ENCODE results near the gene SCNN1A. TPM values are rescaled to one million over a fixed set of nuclear protein-coding genes. Genes with fewer than 3 reads are reported as not detected.
A peak's percentile ranks its signal among the peaks of the same experiment; 100 is the strongest.
"Not testable (repeated sequence)": the region's sequence is repeated elsewhere in the genome, so short reads cannot be mapped to it uniquely, and the experiment has no call there.

SCNN1A gene
- polyA plus RNA-seq, 1 donor = 25.7 TPM

- Histone ChIP-seq H3K4me3 (ENCODE audit: low read length) (no peak overlapping the region), H3K9me3 (ENCODE audit: control insufficient read depth, low read depth, low read length) (no peaks in the 10 kb centered on the region), H3K27me3 (ENCODE audit: control insufficient read depth, insufficient read depth, low read length) (no peaks in the 10 kb centered on the region), H3K4me1 (ENCODE audit: control insufficient read depth, insufficient read depth, low read length) (peaks cover 39% of the 10 kb centered on the region), H3K36me3 (ENCODE audit: control insufficient read depth, insufficient read depth, low read length) (no peaks in the 10 kb centered on the region), H3K27ac (ENCODE audit: low read length) (peak overlapping the region; percentile 87)
- WGBS (ENCODE audit: insufficient coverage, low lambda C conversion rate) = no CpG with 5 or more reads among the region's 5 CpGs
- peak in 1 of 2 donors; percentile 36 for DNase-seq
These were observed 29.0 kb downstream of the SCNN1A start for GRCh38 chr12:6346235-6346832.

- Histone ChIP-seq H3K27me3 (ENCODE audit: control insufficient read depth, insufficient read depth, low read length) (no peaks in the 10 kb centered on the region), H3K27ac (ENCODE audit: low read length) (peak overlapping the region; percentile 87), H3K4me1 (ENCODE audit: control insufficient read depth, insufficient read depth, low read length) (peaks cover 39% of the 10 kb centered on the region), H3K4me3 (ENCODE audit: low read length) (no peak overlapping the region), H3K36me3 (ENCODE audit: control insufficient read depth, insufficient read depth, low read length) (no peaks in the 10 kb centered on the region), H3K9me3 (ENCODE audit: control insufficient read depth, low read depth, low read length) (no peaks in the 10 kb centered on the region)
- DNase-seq = peak; percentile 95 to 98
- no CpG with 5 or more reads among the region's 10 CpGs for WGBS (ENCODE audit: insufficient coverage, low lambda C conversion rate)
These were observed 29.9 kb downstream of the SCNN1A start for GRCh38 chr12:6345319-6346091.

GRCh38 chr12:6344101-6344660, 31.2 kb downstream of the SCNN1A start:
- H3K4me3 ChIP-seq (ENCODE audit: low read length); H3K27me3 ChIP-seq (ENCODE audit: control insufficient read depth, insufficient read depth, low read length); H3K9me3 ChIP-seq (ENCODE audit: control insufficient read depth, low read depth, low read length); H3K36me3 ChIP-seq (ENCODE audit: control insufficient read depth, insufficient read depth, low read length): not testable (repeated sequence)
- peak in 1 of 2 donors; percentile 34 for DNase-seq
- 82% methylated on average over 2 of the region's 11 CpGs for WGBS (ENCODE audit: insufficient coverage, low lambda C conversion rate)
- peaks cover 46% of the 10 kb centered on the region for H3K4me1 ChIP-seq (ENCODE audit: control insufficient read depth, insufficient read depth, low read length)
- peak overlapping the region; percentile 72 for H3K27ac ChIP-seq (ENCODE audit: low read length)

GRCh38 chr12:6343518-6343917, 31.8 kb downstream of the SCNN1A start:
- Histone ChIP-seq H3K36me3 (ENCODE audit: control insufficient read depth, insufficient read depth, low read length) (no peaks in the 10 kb centered on the region), H3K27me3 (ENCODE audit: control insufficient read depth, insufficient read depth, low read length) (no peaks in the 10 kb centered on the region), H3K27ac (ENCODE audit: low read length) (peak overlapping the region; percentile 72), H3K4me3 (ENCODE audit: low read length) (no peak overlapping the region), H3K9me3 (ENCODE audit: control insufficient read depth, low read depth, low read length) (no peaks in the 10 kb centered on the region), H3K4me1 (ENCODE audit: control insufficient read depth, insufficient read depth, low read length) (peaks cover 53% of the 10 kb centered on the region)
- peak; percentile 75 to 81 for DNase-seq
- WGBS (ENCODE audit: insufficient coverage, low lambda C conversion rate) = no CpG with 5 or more reads among the region's 5 CpGs

- H3K4me3 ChIP-seq (ENCODE audit: low read length) = peak overlapping the region; percentile 93
- no CpG with 5 or more reads among the region's 7 CpGs for WGBS (ENCODE audit: insufficient coverage, low lambda C conversion rate)
These were observed 33.0 kb downstream of the SCNN1A start for GRCh38 chr12:6342140-6342889.

GRCh38 chr12:6341417-6342139, 33.8 kb downstream of the SCNN1A start, which contains the start of gene TNFRSF1A:
TSS of gene TNFRSF1A (minus strand) at chr12:6342076. CDS start at chr12:6341814, 262 bp downstream.
- peaks cover 72% of the 10 kb centered on the region for H3K4me1 ChIP-seq (ENCODE audit: control insufficient read depth, insufficient read depth, low read length)
- H3K27me3 ChIP-seq (ENCODE audit: control insufficient read depth, insufficient read depth, low read length) = no peaks in the 10 kb centered on the region
- WGBS (ENCODE audit: insufficient coverage, low lambda C conversion rate) = 0% methylated on average over 2 of the region's 21 CpGs
- H3K36me3 ChIP-seq (ENCODE audit: control insufficient read depth, insufficient read depth, low read length) = peaks cover 3% of the 10 kb centered on the region
- H3K4me3 ChIP-seq (ENCODE audit: low read length) = peak within 1 kb of the TSS; percentile 93
- DNase-seq = peak; percentile 80 to 89
- no peaks in the 10 kb centered on the region for H3K9me3 ChIP-seq (ENCODE audit: control insufficient read depth, low read depth, low read length)
- H3K27ac ChIP-seq (ENCODE audit: low read length) = peak within 1 kb of the TSS; percentile 99

More at GRCh38 chr12:6342140-6342889, 33.0 kb downstream of the SCNN1A start:
- no peaks in the 10 kb centered on the region for H3K27me3 ChIP-seq (ENCODE audit: control insufficient read depth, insufficient read depth, low read length)
- peaks cover 3% of the 10 kb centered on the region for H3K36me3 ChIP-seq (ENCODE audit: control insufficient read depth, insufficient read depth, low read length)
- DNase-seq = no peak
- H3K9me3 ChIP-seq (ENCODE audit: control insufficient read depth, low read depth, low read length) = no peaks in the 10 kb centered on the region
- H3K27ac ChIP-seq (ENCODE audit: low read length) = peak overlapping the region; percentile 99
- H3K4me1 ChIP-seq (ENCODE audit: control insufficient read depth, insufficient read depth, low read length) = peaks cover 65% of the 10 kb centered on the region

- Histone ChIP-seq H3K27ac (ENCODE audit: low read length) (peak overlapping the region; percentile 99), H3K4me1 (ENCODE audit: control insufficient read depth, insufficient read depth, low read length) (peaks cover 72% of the 10 kb centered on the region), H3K27me3 (ENCODE audit: control insufficient read depth, insufficient read depth, low read length) (no peaks in the 10 kb centered on the region), H3K9me3 (ENCODE audit: control insufficient read depth, low read depth, low read length) (no peaks in the 10 kb centered on the region), H3K36me3 (ENCODE audit: control insufficient read depth, insufficient read depth, low read length) (peaks cover 3% of the 10 kb centered on the region), H3K4me3 (ENCODE audit: low read length) (peak overlapping the region; percentile 93)
- peak in 1 of 2 donors; percentile 47 for DNase-seq
- WGBS (ENCODE audit: insufficient coverage, low lambda C conversion rate) = 0% methylated on average over 3 of the region's 15 CpGs
These were observed 34.5 kb downstream of the SCNN1A start for GRCh38 chr12:6340745-6341416.

GRCh38 chr12:6340032-6340638, 35.2 kb downstream of the SCNN1A start:
- peaks cover 3% of the 10 kb centered on the region for H3K36me3 ChIP-seq (ENCODE audit: control insufficient read depth, insufficient read depth, low read length)
- no peaks in the 10 kb centered on the region for H3K27me3 ChIP-seq (ENCODE audit: control insufficient read depth, insufficient read depth, low read length)
- H3K4me3 ChIP-seq (ENCODE audit: low read length) = peak overlapping the region; percentile 93
- DNase-seq = peak in 1 of 2 donors; percentile 71
- peaks cover 74% of the 10 kb centered on the region for H3K4me1 ChIP-seq (ENCODE audit: control insufficient read depth, insufficient read depth, low read length)
- H3K27ac ChIP-seq (ENCODE audit: low read length) = peak overlapping the region; percentile 99
- H3K9me3 ChIP-seq (ENCODE audit: control insufficient read depth, low read depth, low read length) = no peaks in the 10 kb centered on the region
- WGBS (ENCODE audit: insufficient coverage, low lambda C conversion rate) = 0% methylated on average over 7 of the region's 9 CpGs

- Histone ChIP-seq H3K4me1 (ENCODE audit: control insufficient read depth, insufficient read depth, low read length) (peaks cover 79% of the 10 kb centered on the region), H3K36me3 (ENCODE audit: control insufficient read depth, insufficient read depth, low read length) (peaks cover 10% of the 10 kb centered on the region), H3K4me3 (ENCODE audit: low read length) (peak overlapping the region; percentile 93), H3K27ac (ENCODE audit: low read length) (peak overlapping the region; percentile 99), H3K27me3 (ENCODE audit: control insufficient read depth, insufficient read depth, low read length) (no peaks in the 10 kb centered on the region), H3K9me3 (ENCODE audit: control insufficient read depth, low read depth, low read length) (no peaks in the 10 kb centered on the region)
- no peak for DNase-seq
- WGBS (ENCODE audit: insufficient coverage, low lambda C conversion rate) = 62% methylated on average over 3 of the region's 3 CpGs
These were observed 36.4 kb downstream of the SCNN1A start for GRCh38 chr12:6338955-6339354.

Measured in large intestine (tissue), 3 donors.